ENCODE results near the gene THSD7A. TPM values are rescaled to one million over a fixed set of nuclear protein-coding genes. Genes with fewer than 3 reads are reported as not detected.

The THSD7A gene
- total and polyA plus RNA-seq, 7 donors = 0.06 to 1.4 (median 0.21) TPM

- no peak overlapping the region for H3K27ac ChIP-seq
- no peaks in the 10 kb centered on the region for H3K9me3 ChIP-seq
- no peaks in the 10 kb centered on the region for H3K36me3 ChIP-seq (ENCODE audit: insufficient read depth in 1 of 2, low read depth in 1 of 2)
- H3K4me1 ChIP-seq = no peaks in the 10 kb centered on the region
- no peak for DNase-seq
- TF ChIP-seq CTCF (IDR thresholded peaks at IDR 0.05) = no peak
- H3K27me3 ChIP-seq (ENCODE audit: insufficient read depth in 3 of 3, low read length in 2 of 3) = no peaks in the 10 kb centered on the region
- H3K4me3 ChIP-seq = no peak overlapping the region
- no peak for ATAC-seq
- intact Hi-C loops (cut with DNase I) = no loop called here
- WGBS, 3 donors = 86 to 91% (median 88%) methylated on average over 4 of the region's 4 CpGs
Measured at GRCh38 chr7:11379641-11380040, 452.4 kb downstream of the THSD7A start.

- no peak for DNase-seq
- Histone ChIP-seq H3K27ac (no peak overlapping the region), H3K4me3 (no peak overlapping the region), H3K4me1 (no peaks in the 10 kb centered on the region), H3K36me3 (ENCODE audit: insufficient read depth in 1 of 2, low read depth in 1 of 2) (no peaks in the 10 kb centered on the region), H3K27me3 (ENCODE audit: insufficient read depth in 3 of 3, low read length in 2 of 3) (no peaks in the 10 kb centered on the region), H3K9me3 (no peaks in the 10 kb centered on the region)
- WGBS, 3 donors = 92 to 100% (median 92%) methylated on average over 2 of the region's 2 CpGs
- TF ChIP-seq CTCF (IDR thresholded peaks at IDR 0.05) = no peak
- ATAC-seq = no peak
- intact Hi-C loops (cut with DNase I) = no loop called here
Measured at GRCh38 chr7:11376529-11376928, 455.5 kb downstream of the THSD7A start.

GRCh38 chr7:11374629-11375028 lies 457.4 kb downstream of the THSD7A start:
- Histone ChIP-seq H3K4me1 (no peaks in the 10 kb centered on the region), H3K4me3 (no peak overlapping the region), H3K27ac (no peak overlapping the region), H3K9me3 (no peaks in the 10 kb centered on the region), H3K27me3 (ENCODE audit: insufficient read depth in 3 of 3, low read length in 2 of 3) (no peaks in the 10 kb centered on the region), H3K36me3 (ENCODE audit: insufficient read depth in 1 of 2, low read depth in 1 of 2) (no peaks in the 10 kb centered on the region)
- intact Hi-C loops (cut with DNase I) = no loop called here
- DNase-seq (no peak), ATAC-seq (no peak)
- 90 to 93% (median 92%) methylated on average over 3 of the region's 3 CpGs for WGBS, 3 donors
- no peak for TF ChIP-seq CTCF (IDR thresholded peaks at IDR 0.05)

GRCh38 chr7:11373546-11374142 lies 458.4 kb downstream of the THSD7A start:
- ATAC-seq (no peak), DNase-seq (no peak)
- Histone ChIP-seq H3K4me1 (no peaks in the 10 kb centered on the region), H3K4me3 (no peak overlapping the region), H3K27ac (no peak overlapping the region), H3K9me3 (no peaks in the 10 kb centered on the region), H3K27me3 (ENCODE audit: insufficient read depth in 3 of 3, low read length in 2 of 3) (no peaks in the 10 kb centered on the region), H3K36me3 (ENCODE audit: insufficient read depth in 1 of 2, low read depth in 1 of 2) (no peaks in the 10 kb centered on the region)
- intact Hi-C loops (cut with DNase I) = no loop called here
- 69 to 77% (median 72%) methylated on average over 2 of the region's 2 CpGs for WGBS, 3 donors
- peak; percentile 14 for TF ChIP-seq CTCF (IDR thresholded peaks at IDR 0.05)

GRCh38 chr7:11369696-11370095 lies 462.3 kb downstream of the THSD7A start:
- WGBS, 3 donors = 44 to 94% (median 88%) methylated on average over 1 of the region's 1 CpG
- ATAC-seq = no peak

More at GRCh38 chr7:11369696-11370095, 462.3 kb downstream of the THSD7A start:
- Histone ChIP-seq H3K36me3 (ENCODE audit: insufficient read depth in 1 of 2, low read depth in 1 of 2) (no peaks in the 10 kb centered on the region), H3K27me3 (ENCODE audit: insufficient read depth in 3 of 3, low read length in 2 of 3) (no peaks in the 10 kb centered on the region), H3K4me3 (no peak overlapping the region), H3K4me1 (no peaks in the 10 kb centered on the region), H3K27ac (no peak overlapping the region), H3K9me3 (no peaks in the 10 kb centered on the region)
- intact Hi-C loops (cut with DNase I) = no loop called here
- TF ChIP-seq CTCF (IDR thresholded peaks at IDR 0.05) = no peak
- no peak for DNase-seq

Data from psoas muscle (tissue), 8 donors.